Transverse colon (tissue), 4 donors: Measurements from ENCODE around the gene HCK.

Experiments used
- CTCF ChIP-seq, 5 experiments: fragments of 200-600 bp in 3 of 5; fragments of 450-650 bp in 2 of 5; sonication (generic) in 3 of 5; IDR thresholded peaks; 1 replicate in 2 of 5; 2 replicates in 3 of 5; pipeline ENCODE4 v1.5.1; 2016 to 2017; ENCODE audit warnings: antibody characterized with exemption in 5 of 5, inconsistent platforms in 3 of 5, mild to moderate bottlenecking in 2 of 5, moderate library complexity in 1 of 5
- EP300 ChIP-seq: sonication (generic); formaldehyde crosslinking; IDR thresholded peaks from one replicate; pipeline ENCODE4 v1.6.1; 2017; ENCODE audit warnings: antibody characterized with exemption, low read depth
- POLR2A ChIP-seq: fragments of 450-650 bp; IDR thresholded peaks from one replicate; pipeline ENCODE4 v1.6.1; 2016; ENCODE audit warnings: antibody characterized with exemption, mild to moderate bottlenecking, moderate library complexity
- POLR2AphosphoS5 ChIP-seq, 3 donors: sonication (generic); formaldehyde crosslinking; IDR thresholded peaks; one replicate each; pipeline ENCODE4 v1.6.1; 2016; ENCODE audit warnings: antibody characterized with exemption in 3 of 3

GRCh38 chr20:32134026-32134425 lies 82.0 kb downstream of the HCK start:
- TF ChIP-seq CTCF (IDR thresholded peaks at IDR 0.05) (no peak), POLR2AphosphoS5 (IDR thresholded peaks at IDR 0.05) (no peak), POLR2A (no peak), EP300 (no peak)
